NCI-H345 treated with DMSO at 0.1 percent for 48 hours (cell line): ENCODE results near the gene ELOVL3.
"Not testable (repeated sequence)": the region's sequence is repeated elsewhere in the genome, so short reads cannot be mapped to it uniquely, and the experiment has no call there.

Source experiments
- DNase-seq: peaks from one replicate; lab custom pipeline; 2025; ENCODE audit not compliant: unreplicated experiment; lab: John Stamatoyannopoulos, UW

The ELOVL3 gene

DNA sequence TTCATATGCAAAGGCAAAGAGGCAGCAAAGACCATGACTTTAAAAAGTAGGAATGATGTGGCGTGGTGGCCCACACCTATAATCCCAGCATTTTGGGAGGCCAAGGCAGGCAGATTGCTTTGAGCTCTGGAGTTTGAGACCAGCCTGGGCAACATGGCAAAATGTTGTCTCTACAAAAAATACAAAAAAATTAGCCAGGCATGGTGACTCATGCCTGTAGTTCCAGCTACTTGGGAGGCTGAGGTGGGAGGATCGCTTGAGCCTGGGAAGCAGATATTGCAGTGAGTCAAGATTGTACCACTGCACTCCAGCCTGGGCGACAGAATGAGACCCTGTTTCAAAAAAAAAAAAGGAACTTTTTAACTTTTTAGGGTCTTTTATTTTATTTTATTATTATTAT is 26.4 kb downstream of the ELOVL3 start:
- DNase-seq = not testable (repeated sequence)

DNA sequence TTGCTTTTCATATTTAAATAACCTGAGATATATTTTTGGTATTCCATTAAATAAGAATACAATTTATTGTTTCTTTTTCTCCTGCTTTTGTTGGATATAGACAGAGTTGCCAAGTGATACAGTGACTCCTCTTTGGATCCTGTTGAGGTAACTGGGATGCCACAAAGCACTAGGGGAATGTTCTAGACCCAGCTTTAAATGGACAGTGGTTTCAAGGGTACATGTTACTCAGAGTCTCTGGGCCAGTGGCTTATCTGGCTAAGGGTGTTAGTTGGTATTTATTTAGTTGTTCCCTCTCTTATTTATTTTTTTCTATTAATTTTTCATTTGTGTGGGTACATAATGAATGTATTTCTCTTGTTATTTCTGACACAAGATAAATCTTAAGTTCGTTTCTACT is 28.3 kb downstream of the ELOVL3 start:
- DNase-seq = no peak

DNA sequence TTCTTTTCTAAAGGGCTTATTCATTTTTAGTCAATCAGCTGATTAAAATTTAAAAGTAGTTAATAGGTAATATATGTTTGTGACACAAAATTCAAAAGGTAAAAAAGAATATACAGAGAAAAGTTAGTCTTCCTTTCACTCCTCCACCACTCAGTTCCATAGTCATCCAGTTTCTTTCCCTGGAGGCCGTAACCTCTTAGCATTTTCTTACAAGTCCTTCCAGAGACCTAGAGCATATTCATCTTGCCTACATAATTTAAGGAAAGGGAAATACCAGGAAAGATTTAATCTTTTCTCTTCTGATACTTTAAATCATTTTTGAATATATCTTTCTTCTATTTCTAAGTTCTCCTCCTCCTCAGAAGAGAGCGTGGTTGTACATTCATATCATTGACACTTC is 29.3 kb downstream of the ELOVL3 start:
- no peak for DNase-seq

DNA sequence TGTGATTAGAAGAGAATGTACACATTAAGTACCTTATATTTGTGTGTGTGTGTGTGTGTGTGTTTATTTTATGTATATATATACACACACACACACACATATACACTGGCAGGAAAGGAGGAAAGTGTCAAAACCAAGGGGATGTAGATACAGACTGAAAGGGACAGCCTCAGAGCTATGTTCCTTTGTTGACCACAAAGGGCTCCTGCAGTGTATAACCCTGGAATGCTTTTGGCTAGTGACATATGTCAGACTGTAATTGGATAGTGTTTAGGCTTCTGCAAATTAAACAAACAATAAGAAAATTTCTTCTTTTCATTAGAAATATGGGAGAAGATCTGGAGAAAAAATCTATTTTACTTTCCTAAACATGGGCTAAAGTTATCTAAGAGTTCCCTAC is 35.1 kb downstream of the ELOVL3 start:
- no peak for DNase-seq

GRCh38 chr10:102261842-102262241 is 35.7 kb downstream of the ELOVL3 start:
- DNase-seq = no peak

DNA sequence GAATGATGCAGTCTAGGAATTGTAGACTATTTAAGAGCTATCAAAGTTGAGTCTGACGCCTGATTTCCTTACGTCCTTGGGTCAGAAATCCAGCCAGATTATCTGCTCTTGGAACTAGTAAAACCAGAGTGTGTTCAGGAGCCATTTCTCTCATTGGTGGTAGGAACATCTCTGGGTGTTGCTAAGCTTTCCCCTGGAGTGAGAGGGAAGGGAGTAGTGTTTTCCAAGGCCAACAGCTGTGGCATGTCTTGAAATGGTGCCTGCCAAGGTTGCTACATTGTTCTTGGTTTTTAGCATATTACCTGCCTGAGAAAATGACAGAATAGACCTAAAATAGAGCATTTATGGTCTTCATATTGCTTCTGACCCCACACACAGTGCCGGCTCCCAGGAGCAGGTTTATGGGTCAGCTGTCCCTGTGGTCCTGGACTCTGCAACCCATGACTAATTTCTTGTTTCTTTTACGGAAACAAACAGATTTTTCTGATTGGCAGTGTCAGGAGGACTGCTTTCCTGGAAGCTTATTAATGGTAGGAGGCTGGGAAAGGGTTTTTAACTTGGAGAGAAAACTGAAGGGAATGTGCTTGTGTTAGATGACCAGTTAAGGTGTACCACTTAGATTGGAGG is 36.8 kb downstream of the ELOVL3 start:
- DNase-seq = no peak

GRCh38 chr10:102264371-102264770 is 38.3 kb downstream of the ELOVL3 start:
- no peak for DNase-seq

- no peak for DNase-seq
These were observed 40.6 kb downstream of the ELOVL3 start for GRCh38 chr10:102266670-102267069.

- no peak for DNase-seq
These were observed 41.6 kb downstream of the ELOVL3 start for GRCh38 chr10:102267748-102268147.

GRCh38 chr10:102268375-102268888 is 42.3 kb downstream of the ELOVL3 start:
- no peak for DNase-seq

DNA sequence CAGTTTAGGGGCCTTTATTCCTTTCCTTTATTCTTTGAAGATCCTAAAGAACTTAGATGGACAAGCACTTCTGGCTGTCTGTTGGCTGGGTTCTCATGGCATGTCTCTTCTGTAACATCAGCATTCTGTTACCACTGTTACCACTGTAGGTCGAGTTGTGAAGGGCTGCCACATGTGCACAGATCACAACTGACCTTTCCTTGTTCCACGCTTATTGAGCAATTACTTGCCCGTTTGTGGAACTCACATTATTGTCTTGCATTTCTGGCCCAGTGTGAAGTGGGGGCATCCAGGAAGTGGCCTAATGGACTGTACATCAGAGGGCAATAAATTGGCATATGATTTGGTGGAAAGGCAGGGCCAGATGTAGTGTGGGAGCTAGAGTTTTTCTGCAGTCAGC is 42.9 kb downstream of the ELOVL3 start:
- no peak for DNase-seq

GRCh38 chr10:102274062-102274461 is 48.0 kb downstream of the ELOVL3 start:
- DNase-seq = no peak

GRCh38 chr10:102275343-102275742 is 49.2 kb downstream of the ELOVL3 start:
- no peak for DNase-seq

DNA sequence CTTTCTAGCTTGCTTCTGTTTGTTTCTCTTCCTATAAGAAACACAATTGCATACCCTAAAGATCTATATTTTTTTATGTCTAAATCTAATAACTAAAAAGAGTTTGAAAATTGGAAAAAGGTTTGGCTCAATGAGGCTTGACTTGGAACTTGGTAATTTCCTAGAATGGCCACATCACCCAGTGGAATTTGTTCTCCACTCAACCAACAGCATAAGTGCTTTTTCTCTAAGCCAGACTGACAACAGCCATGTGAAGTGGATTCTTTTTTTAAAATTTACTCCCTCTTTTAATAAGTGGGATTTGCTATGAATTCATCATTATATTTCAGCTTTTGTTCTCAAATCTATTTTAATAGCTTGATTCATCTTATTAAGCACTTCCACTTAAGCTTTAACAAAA is 53.0 kb downstream of the ELOVL3 start:
- DNase-seq = no peak
